H1 (cell line): Measurements from ENCODE around the gene SRR. TPM values are rescaled to one million over a fixed set of nuclear protein-coding genes. Genes with fewer than 3 reads are reported as not detected.
A peak's percentile ranks its signal among the peaks of the same experiment; 100 is the strongest.

Source experiments
- CTCF ChIA-PET: fragments of 300-600 bp; sonication (Branson Sonifier 250); formaldehyde crosslinking; loops from one replicate; lab custom pipeline; 2021; ENCODE audit not compliant: partially characterized antibody; lab: Charles Lee
- POLR2A ChIA-PET: fragments of 300-600 bp; sonication (Branson Sonifier 250); formaldehyde crosslinking; loops from one replicate; lab custom pipeline; 2021; ENCODE audit warnings: inconsistent platforms; ENCODE audit not compliant: partially characterized antibody; lab: Charles Lee
- DNase-seq, 2 experiments: peaks; one replicate each; pipeline versions ENCODE4 v3.0.0 to v3.0.0-alpha.2; 2010 to 2022; ENCODE audit warnings: low spot score in 2 of 2, low read depth in 1 of 2, mixed read lengths in 1 of 2
- FAIRE-seq: peaks from 2 replicates; lab custom pipeline; 2011; peaks lifted over from hg19 to GRCh38; lab: Jason Lieb, UNC
- H2AFZ ChIP-seq: 2 replicates; pipeline ENCODE4 v1.8.1; 2012; ENCODE audit warnings: low read length, inconsistent platforms
- H2AK5ac ChIP-seq: 2 replicates; pipeline ENCODE4 v1.6.1; 2013; ENCODE audit warnings: low read depth, low read length
- H2BK120ac ChIP-seq: replicated peaks from 2 replicates; pipeline ENCODE3; 2013; ENCODE audit warnings: low read depth, low read length, inconsistent platforms
- H2BK12ac ChIP-seq: 2 replicates; pipeline ENCODE4 v1.6.1; 2013; ENCODE audit warnings: low read depth, low read length
- H2BK15ac ChIP-seq: 2 replicates; pipeline ENCODE4 v1.6.1; 2013; ENCODE audit warnings: low read length
- H2BK20ac ChIP-seq: 2 replicates; pipeline ENCODE4 v1.6.1; 2013; ENCODE audit warnings: low read length
- H2BK5ac ChIP-seq: 2 replicates; pipeline ENCODE4 v1.6.1; 2013; ENCODE audit warnings: low read depth, low read length
- H3K14ac ChIP-seq: 2 replicates; pipeline ENCODE4 v1.6.1; 2013; ENCODE audit warnings: inconsistent platforms; ENCODE audit not compliant: insufficient read length
- H3K18ac ChIP-seq: 2 replicates; pipeline ENCODE4 v1.6.1; 2013; ENCODE audit warnings: low read length; ENCODE audit errors: extremely low read depth
- H3K23ac ChIP-seq: 2 replicates; pipeline ENCODE4 v1.6.1; 2013; ENCODE audit warnings: inconsistent platforms; ENCODE audit not compliant: insufficient read length
- H3K23me2 ChIP-seq: 2 replicates; pipeline ENCODE4 v1.6.1; 2013; ENCODE audit warnings: low read depth, low read length
- H3K27ac ChIP-seq: 2 replicates; pipeline ENCODE4 v1.6.1; 2011; ENCODE audit warnings: low read depth, low read length, inconsistent platforms
- H3K27me3 ChIP-seq, 4 experiments: replicated peaks in 1 of 4; 1 replicate in 1 of 4; 2 replicates in 3 of 4; pipeline versions ENCODE4 v1.6.1 to v1.8.1; 2011 to 2013; ENCODE audit warnings: low read length in 3 of 4, mild to moderate bottlenecking in 3 of 4, inconsistent platforms in 2 of 4, mixed read lengths in 2 of 4, moderate library complexity in 1 of 4; ENCODE audit not compliant: control insufficient read depth in 3 of 4, insufficient read depth in 3 of 4; ENCODE audit errors: extremely low read depth in 1 of 4
- H3K36me3 ChIP-seq, 4 experiments: 2 replicates each; pipeline versions ENCODE4 v1.6.1 to v1.8.1; 2011 to 2013; ENCODE audit warnings: mild to moderate bottlenecking in 4 of 4, low read length in 3 of 4, moderate library complexity in 2 of 4, control low read depth in 1 of 4, inconsistent platforms in 1 of 4; ENCODE audit not compliant: insufficient read depth in 4 of 4, control insufficient read depth in 2 of 4
- H3K4ac ChIP-seq: replicated peaks from 2 replicates; pipeline ENCODE3; 2013; ENCODE audit warnings: low read length, low read depth, mixed read lengths, inconsistent platforms; ENCODE audit not compliant: insufficient read length
- H3K4me1 ChIP-seq, 4 experiments: replicated peaks in 1 of 4; 1 replicate in 1 of 4; 2 replicates in 3 of 4; pipeline versions ENCODE4 v1.6.1 to v1.8.1; 2011 to 2013; ENCODE audit warnings: low read length in 3 of 4, inconsistent platforms in 2 of 4, mixed read lengths in 1 of 4; ENCODE audit not compliant: insufficient read depth in 4 of 4, control insufficient read depth in 3 of 4
- H3K4me2 ChIP-seq, 2 experiments: 2 replicates each; pipeline versions ENCODE4 v1.6.1 to v1.8.1; 2011 to 2013; ENCODE audit warnings: low read depth in 2 of 2, low read length in 2 of 2, control low read depth in 1 of 2, inconsistent platforms in 1 of 2, mild to moderate bottlenecking in 1 of 2; ENCODE audit not compliant: insufficient read depth in 1 of 2
- H3K4me3 ChIP-seq, 4 experiments: fragments of 200-600, 300-600 bp in 1 of 4; sonication (generic), shearing (Covaris generic), sonication (Bioruptor Twin) in 1 of 4; 2 replicates each; pipeline versions ENCODE4 v1.5.1 to v1.8.1; 2011 to 2016; ENCODE audit warnings: low read length in 4 of 4, low read depth in 3 of 4, control low read depth in 2 of 4, inconsistent platforms in 2 of 4, mild to moderate bottlenecking in 2 of 4, mixed read lengths in 1 of 4, moderate library complexity in 1 of 4; ENCODE audit not compliant: insufficient read depth in 2 of 4; ENCODE audit errors: extremely low read depth in 1 of 4
- H3K56ac ChIP-seq: replicated peaks from 2 replicates; pipeline ENCODE3; 2013; ENCODE audit warnings: low read depth, mild to moderate bottlenecking, mixed read lengths, low read length, inconsistent platforms; ENCODE audit not compliant: insufficient read length
- H3K79me1 ChIP-seq: 2 replicates; pipeline ENCODE4 v1.6.1; 2013; ENCODE audit warnings: low read depth, low read length, control low read depth
- H3K79me2 ChIP-seq, 2 experiments: 2 replicates each; pipeline versions ENCODE4 v1.6.1 to v1.8.1; 2012 to 2013; ENCODE audit warnings: low read length in 2 of 2, mild to moderate bottlenecking in 2 of 2, inconsistent platforms in 1 of 2; ENCODE audit not compliant: insufficient read depth in 2 of 2, control insufficient read depth in 1 of 2
- H3K9ac ChIP-seq, 4 experiments: replicated peaks in 1 of 4; 1 replicate in 1 of 4; 2 replicates in 3 of 4; pipeline versions ENCODE4 v1.6.1 to v1.8.1; 2011 to 2013; ENCODE audit warnings: low read depth in 3 of 4, low read length in 3 of 4, control low read depth in 2 of 4, mild to moderate bottlenecking in 2 of 4, moderate library complexity in 2 of 4, inconsistent platforms in 1 of 4; ENCODE audit errors: extremely low read depth in 1 of 4
- H3K9me3 ChIP-seq, 2 experiments: 2 replicates each; pipeline versions ENCODE4 v1.6.1 to v1.8.1; 2012 to 2013; ENCODE audit warnings: mild to moderate bottlenecking in 2 of 2, moderate library complexity in 2 of 2, control low read depth in 1 of 2, inconsistent platforms in 1 of 2, low read depth in 1 of 2, low read length in 1 of 2, mixed read lengths in 1 of 2; ENCODE audit not compliant: insufficient read depth in 2 of 2
- H4K20me1 ChIP-seq, 2 experiments: replicated peaks in 1 of 2; 2 replicates each; pipeline versions ENCODE3 to v1.8.1; 2011 to 2013; ENCODE audit warnings: inconsistent platforms in 2 of 2, low read length in 2 of 2, mild to moderate bottlenecking in 1 of 2; ENCODE audit not compliant: insufficient read depth in 2 of 2, control insufficient read depth in 1 of 2
- H4K5ac ChIP-seq: 2 replicates; pipeline ENCODE4 v1.6.1; 2013; ENCODE audit warnings: low read length, low read depth, mixed read lengths, inconsistent platforms; ENCODE audit not compliant: insufficient read length
- H4K8ac ChIP-seq: 2 replicates; pipeline ENCODE4 v1.8.0; 2013; ENCODE audit warnings: mild to moderate bottlenecking, moderate library complexity, low read length, inconsistent platforms; ENCODE audit not compliant: insufficient read depth; ENCODE audit errors: extremely low read depth
- H4K91ac ChIP-seq: replicated peaks from 2 replicates; pipeline ENCODE3; 2013; ENCODE audit warnings: low read length, mixed read lengths, inconsistent platforms; ENCODE audit not compliant: insufficient read length
- CEBPB ChIP-seq: IDR thresholded peaks from 2 replicates; pipeline ENCODE4 v1.6.1; 2012; ENCODE audit warnings: low read depth, low read length
- RNF2 ChIP-seq: fragments of 200-900, 300-1000 bp; sonication (generic); IDR thresholded peaks from 2 replicates; pipeline ENCODE4 v1.7.1; 2016; ENCODE audit warnings: borderline replicate concordance, low read depth, mild to moderate bottlenecking, antibody characterized with exemption, low read length; ENCODE audit not compliant: poor library complexity, severe bottlenecking; ENCODE audit errors: missing control alignments
- SAP30 ChIP-seq: fragments of 300-600 bp; sonication (generic); IDR thresholded peaks from 2 replicates; pipeline ENCODE4 v1.7.1; 2012; ENCODE audit warnings: low read length, moderate library complexity, mild to moderate bottlenecking, inconsistent platforms; ENCODE audit not compliant: insufficient read depth, insufficient replicate concordance
- SP2 ChIP-seq: IDR thresholded peaks from 2 replicates; pipeline ENCODE4 v1.6.1; 2012; ENCODE audit warnings: mild to moderate bottlenecking, low read length, inconsistent platforms
- TEAD4 ChIP-seq: IDR thresholded peaks from 2 replicates; pipeline ENCODE4 v1.6.1; 2012; ENCODE audit warnings: low read depth, low read length, inconsistent platforms, mixed read lengths
- WGBS, 2 experiments: shearing (Covaris generic) in 1 of 2; methylation state at CpG; one replicate each; pipeline versions ENCODE4 v1.1.6 to v1.1.7; 2013 to 2015; ENCODE audit warnings: low lambda C conversion rate in 2 of 2, mixed read lengths in 2 of 2, inconsistent platforms in 1 of 2, low coverage in 1 of 2, missing lambda C conversion rate in 1 of 2; ENCODE audit not compliant: insufficient replicate concordance in 2 of 2, insufficient coverage in 1 of 2, insufficient read length in 1 of 2; ENCODE audit errors: extremely low coverage in 1 of 2, missing lambda C conversion rate in 1 of 2; 5-methylcytosine and 5-hydroxymethylcytosine counted together
- polyA plus RNA-seq, 7 experiments: library from polyadenylated mRNA; depleted of rRNA in 3 of 7; stranded (reverse) in 5 of 7; unstranded in 2 of 7; fragments of >200 nt in 5 of 7; fragments of 200-250 nt in 2 of 7; gene quantifications; 1 replicate in 5 of 7; 2 replicates in 1 of 7; 4 replicates in 1 of 7; pipeline versions ENCODE4 v1.2.1 to v1.2.3, GENCODE V29; 2011 to 2013; ENCODE audit warnings: missing spikeins in 2 of 7, mixed read lengths in 2 of 7
- total RNA-seq: library from RNA; stranded (reverse); fragmentation: NEBNext Ultra II Directional; extraction: Animal tissue kit (Norgen Biotek cat#: 25700); gene quantifications from 2 replicates; pipeline ENCODE4 v1.2.1, GENCODE V29; 2021
- TF ChIP-seq, protein P1 (sequence below): IDR thresholded peaks from 2 replicates; pipeline ENCODE4 v1.6.1; 2012; ENCODE audit warnings: inconsistent platforms

SRR gene
- total and polyA plus RNA-seq, 2 of the 8 experiments (the other 6 are each of a cell fraction or from before 2014, with no cell fraction given) = 3.6 to 4.5 TPM

DNA sequence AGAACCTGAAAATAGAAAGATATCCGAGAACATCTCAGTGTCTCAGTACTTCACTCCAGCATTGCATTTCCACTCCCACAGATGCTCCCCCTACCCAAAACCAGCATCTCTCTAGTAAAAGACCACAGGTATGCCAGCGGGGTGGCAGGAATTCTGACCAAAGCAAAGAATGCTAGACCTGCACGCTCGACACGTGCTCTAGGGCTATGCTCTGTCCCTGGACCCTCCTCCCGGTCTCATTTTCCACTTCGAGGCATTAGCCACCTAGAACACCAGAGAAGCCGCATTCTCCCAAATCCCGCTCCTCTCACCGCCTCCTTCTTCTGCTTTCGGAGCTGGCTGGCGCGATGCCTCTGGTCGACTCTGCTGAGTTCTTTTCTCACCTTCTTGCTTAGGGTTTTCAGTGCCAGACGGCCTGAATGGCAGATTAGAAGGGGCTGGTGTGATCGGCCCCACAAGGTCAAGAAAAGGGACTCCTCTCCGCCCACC, 32.0 kb downstream of the SRR start:
- Histone ChIP-seq H2BK15ac (no peak overlapping the region), H2BK12ac (0 out of 2 replicates have a peak overlapping the region, but pooled peaks have one; percentile 69), H4K8ac (peak overlapping the region; percentile 93; the same call in 1 of the 2 replicates), H2BK20ac (no peak overlapping the region), H2AFZ (0 out of 2 replicates have a peak overlapping the region, but pooled peaks have one; percentile 15), H3K4me1 (peaks cover 3 to 30% (median 13%) of the 10 kb centered on the region in 4 experiments; a peak in 6 of 7 replicates), H3K23ac (no peak overlapping the region), H2AK5ac (no peak overlapping the region), H3K18ac (peak overlapping the region; percentile 95), H4K91ac (peak overlapping the region; percentile 75), H4K5ac (no peak overlapping the region), H3K56ac (peak overlapping the region; percentile 33), H3K79me2 (peaks cover 0 to 57% of the 10 kb centered on the region in 2 experiments; a peak in 2 of 4 replicates), H3K9me3 (no peaks in the 10 kb centered on the region), H3K14ac (no peak overlapping the region), H3K27me3 (no peaks in the 10 kb centered on the region), H2BK5ac (peak overlapping the region; percentile 84), H3K23me2 (peaks cover 20% of the 10 kb centered on the region), H3K4me2 (peak overlapping the region; percentile 85 to 99), H3K4ac (peak overlapping the region; percentile 48), H3K79me1 (peaks cover 5% of the 10 kb centered on the region), H4K20me1 (peaks cover 0 to 4% of the 10 kb centered on the region in 2 experiments), H3K36me3 (peaks cover 38 to 47% (median 43%) of the 10 kb centered on the region in 4 experiments), H3K9ac (peak overlapping the region; percentile 77 to 98 (median 88)), H2BK120ac (no peak overlapping the region), H3K27ac (peak overlapping the region; percentile 72), H3K4me3 (peak overlapping the region; percentile 92 to 96 (median 94))
- peak; percentile 73 for TF ChIP-seq TEAD4
- TF ChIP-seq CEBPB = no peak
- no peak for TF ChIP-seq SP2
- TF ChIP-seq SAP30 = peak; percentile 82
- TF ChIP-seq RNF2 = no peak
- TF ChIP-seq, protein P1, sequence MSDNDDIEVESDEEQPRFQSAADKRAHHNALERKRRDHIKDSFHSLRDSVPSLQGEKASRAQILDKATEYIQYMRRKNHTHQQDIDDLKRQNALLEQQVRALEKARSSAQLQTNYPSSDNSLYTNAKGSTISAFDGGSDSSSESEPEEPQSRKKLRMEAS = peak; percentile 74
- DNase-seq (no peak), FAIRE-seq (no peak)
- 6% methylated on average over 17 of the region's 17 CpGs; no CpG with 5 or more reads in 1 of the 2 experiments for WGBS, 2 experiments
- POLR2A ChIA-PET = interaction anchor here (0.6 to 11.4 kb wide), 25 partner anchors 8 to 362 kb away, joined by 3 to 230 read pairs (median 6); partner anchors contain the start of genes SMG6 and SRR
- CTCF ChIA-PET = interaction anchor here (1.0 to 8.2 kb wide), 8 partner anchors 12 to 80 kb away, joined by 3 to 69 read pairs (median 5); no protein-coding TSS in a partner anchor
